Measurements from ENCODE around the gene CERKL.

The CERKL gene

GRCh38 chr2:181573140-181573736, 83.7 kb downstream of the CERKL start:
- DNase-seq: no peak

DNA sequence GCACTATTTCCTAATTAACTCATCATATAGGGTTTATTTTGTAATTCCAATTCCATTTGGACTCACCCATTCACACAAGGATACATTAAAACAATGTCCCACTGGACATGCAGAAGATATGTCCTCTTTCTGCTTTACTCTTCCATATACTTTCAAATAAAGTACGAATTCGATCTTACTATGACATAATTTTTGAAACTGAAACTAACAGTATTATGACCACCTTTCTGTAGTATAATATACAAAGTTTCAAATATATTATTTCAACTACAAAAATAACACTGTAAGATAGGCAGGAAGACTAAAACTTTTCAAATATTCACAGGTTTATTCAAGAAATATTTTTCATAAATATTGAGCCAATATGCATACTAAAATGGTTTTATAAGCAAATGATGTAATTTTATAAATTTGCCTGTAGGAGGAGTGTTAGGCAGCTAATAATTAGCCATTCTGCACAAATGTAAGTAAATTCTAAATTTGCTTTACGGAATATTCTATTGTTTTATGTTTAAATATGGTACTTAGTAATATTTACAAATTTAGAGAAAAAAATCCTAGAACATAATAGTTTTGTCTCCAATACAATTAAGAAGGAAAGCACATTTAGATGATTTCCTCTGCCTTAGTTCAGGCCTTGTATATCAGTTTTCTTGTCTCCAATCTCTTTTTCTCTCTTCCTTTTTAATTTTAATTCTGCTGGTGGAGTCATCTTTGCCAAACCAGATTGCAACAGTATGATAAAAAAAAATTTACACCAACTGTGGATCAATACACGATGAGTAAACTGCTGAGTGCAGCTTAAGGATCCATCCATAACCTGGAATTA, 85.9 kb downstream of the CERKL start:
- no peak for DNase-seq

GRCh38 chr2:181570059-181570458, 86.8 kb downstream of the CERKL start:
- no peak for DNase-seq

- DNase-seq: no peak
Measured at GRCh38 chr2:181566334-181567032, 90.4 kb downstream of the CERKL start.

DNA sequence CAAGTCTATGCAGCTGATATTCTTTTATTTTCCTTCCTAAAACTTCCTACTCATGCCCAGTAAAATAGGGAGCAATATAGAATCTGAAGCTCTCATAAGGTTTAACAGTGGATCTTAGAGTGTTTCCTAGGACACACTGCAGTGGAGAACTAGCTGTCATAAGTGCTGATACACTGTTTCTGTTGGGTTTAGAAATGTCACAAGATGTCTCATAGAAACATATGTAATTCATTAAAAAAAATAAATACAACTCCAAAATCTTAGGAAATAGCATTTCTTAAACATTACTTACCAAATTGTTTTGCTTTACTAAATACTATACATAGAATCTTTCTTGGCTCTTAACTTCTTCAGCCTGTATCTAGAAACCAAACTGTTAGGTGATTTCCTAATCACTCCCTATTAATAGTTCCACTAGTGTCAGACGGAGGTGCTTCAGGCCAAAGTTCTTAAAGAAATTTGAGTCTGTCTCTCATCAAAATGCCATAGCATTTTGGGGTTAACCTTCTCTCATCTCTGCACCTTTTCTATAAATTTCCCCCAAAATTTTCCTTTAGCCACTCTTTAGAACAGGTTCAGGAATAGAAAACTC, 93.7 kb downstream of the CERKL start:
- DNase-seq: no peak

GRCh38 chr2:181558371-181558770, 98.5 kb downstream of the CERKL start:
- DNase-seq: no peak

GRCh38 chr2:181554061-181554830, 102.7 kb downstream of the CERKL start:
- DNase-seq: no peak

DNA sequence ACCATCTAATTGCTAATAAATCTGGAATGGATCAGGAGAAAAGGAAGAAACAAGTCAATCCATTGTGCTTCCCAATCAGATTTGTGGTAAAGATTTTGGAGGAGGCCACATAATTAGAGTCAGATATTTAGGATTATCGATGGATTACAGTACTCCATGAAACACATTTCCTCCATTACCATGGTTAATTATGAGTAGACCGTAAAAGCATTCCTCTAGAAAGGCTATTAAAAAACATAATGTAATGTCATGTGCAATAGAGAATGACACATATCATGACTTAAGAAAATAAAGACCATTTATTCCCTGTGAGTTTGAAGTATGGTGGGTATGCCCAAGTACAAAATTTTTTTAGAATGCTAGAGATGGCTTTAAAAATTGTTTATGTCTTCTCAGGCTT, 103.7 kb downstream of the CERKL start:
- no peak for DNase-seq

- no peak for DNase-seq
Measured at GRCh38 chr2:181552808-181553207, 104.1 kb downstream of the CERKL start.

DNA sequence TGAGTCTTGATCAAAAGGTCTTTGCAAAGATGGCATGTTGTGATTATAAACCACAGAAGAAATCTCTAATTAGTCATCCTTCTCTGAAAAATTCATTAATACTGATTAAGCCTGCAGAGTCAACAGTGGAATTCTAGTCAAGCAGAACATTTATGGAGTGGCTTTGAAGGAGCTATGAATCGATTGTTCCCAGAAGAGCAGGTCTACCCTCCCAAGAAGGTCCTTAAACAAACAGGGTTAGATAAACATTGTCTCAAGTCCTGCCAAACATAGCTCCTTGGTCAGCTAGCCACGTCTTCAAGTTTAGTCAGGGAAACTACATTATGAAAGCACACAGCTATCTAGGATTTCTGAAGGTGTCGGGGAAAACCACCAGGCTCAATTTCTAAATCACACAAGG, 110.8 kb downstream of the CERKL start:
- DNase-seq: no peak

DNA sequence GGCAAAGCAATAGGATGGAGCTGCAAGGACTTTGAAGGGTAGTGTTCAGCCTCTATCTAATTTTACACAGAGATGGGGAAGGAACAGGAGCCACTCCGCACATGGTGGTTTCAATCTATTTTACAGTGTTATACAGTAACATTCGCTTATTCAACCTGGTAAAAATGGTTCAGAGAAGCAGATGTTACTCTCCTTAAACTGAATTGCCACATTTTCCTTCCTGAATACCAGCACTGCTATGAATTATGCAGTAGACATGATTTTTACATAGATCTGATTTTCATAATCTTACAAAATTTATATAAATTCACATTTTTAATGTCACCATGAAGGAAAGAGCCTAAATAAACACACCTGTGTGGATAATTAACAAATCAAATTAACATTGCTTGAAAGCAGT, 114.7 kb downstream of the CERKL start:
- DNase-seq: no peak

- no peak for DNase-seq
Measured at GRCh38 chr2:181540421-181540820, 116.5 kb downstream of the CERKL start.

GRCh38 chr2:181536730-181537129, 120.2 kb downstream of the CERKL start:
- DNase-seq: no peak

GRCh38 chr2:181528441-181528840, 128.5 kb downstream of the CERKL start:
- DNase-seq: no peak

DNA sequence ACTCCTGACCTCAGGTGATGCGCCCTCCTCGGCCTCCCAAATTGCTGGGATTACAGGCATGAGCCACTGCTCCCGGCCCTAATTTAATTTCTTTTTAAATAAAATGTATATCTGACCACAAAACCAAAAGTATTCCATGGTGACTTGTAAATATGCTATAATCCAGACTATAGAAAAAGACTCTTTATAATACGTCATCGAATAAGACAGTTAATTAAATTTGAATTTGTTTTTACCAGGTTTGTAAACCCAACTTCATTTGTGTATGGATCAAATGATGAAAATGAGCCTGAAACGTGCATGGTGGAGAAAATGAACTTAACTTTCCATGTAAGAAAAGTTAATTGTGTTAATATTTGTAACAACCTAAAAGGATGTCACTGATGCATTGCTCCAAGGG, 129.8 kb downstream of the CERKL start:
- DNase-seq: no peak

DNA sequence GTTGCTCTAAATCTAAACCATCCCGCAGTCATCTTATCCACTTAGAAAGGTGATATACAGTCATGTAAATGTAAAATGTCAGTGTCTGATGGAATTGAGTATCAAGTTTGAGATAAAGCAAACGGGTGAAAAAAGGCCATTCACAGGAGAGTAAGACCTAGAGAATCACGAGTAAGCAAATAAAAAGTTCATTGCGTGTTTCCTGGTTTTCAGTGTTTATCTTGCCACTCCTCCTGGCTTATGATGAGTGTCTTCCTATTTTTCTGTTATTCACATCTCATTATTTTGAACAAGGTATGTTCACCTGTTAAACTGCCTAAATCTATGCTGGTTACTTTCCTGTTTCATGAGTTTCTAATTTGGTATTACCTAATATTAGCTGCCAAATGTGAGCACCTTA, 130.9 kb downstream of the CERKL start:
- DNase-seq: no peak

DNA sequence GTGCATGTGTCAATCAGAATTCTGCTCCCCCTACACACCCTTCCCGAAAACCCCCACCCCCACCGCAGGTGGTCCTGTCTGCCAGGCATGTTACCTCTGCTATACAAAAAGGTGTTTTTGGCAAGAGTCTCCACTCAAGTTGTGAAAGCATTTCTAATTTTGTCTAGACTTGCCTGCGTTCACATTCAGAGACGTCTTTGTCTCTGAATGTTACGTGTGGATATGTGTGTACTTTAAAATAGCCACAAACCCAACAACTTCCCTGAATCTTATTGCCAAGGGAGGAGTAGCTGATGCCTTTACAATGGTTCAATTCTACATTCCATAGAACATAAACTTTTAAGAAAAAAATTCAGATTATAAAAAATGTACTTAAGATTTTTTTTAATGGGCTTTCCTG, 133.1 kb downstream of the CERKL start:
- no peak for DNase-seq

GRCh38 chr2:181520253-181520652, 136.7 kb downstream of the CERKL start:
- no peak for DNase-seq

DNA sequence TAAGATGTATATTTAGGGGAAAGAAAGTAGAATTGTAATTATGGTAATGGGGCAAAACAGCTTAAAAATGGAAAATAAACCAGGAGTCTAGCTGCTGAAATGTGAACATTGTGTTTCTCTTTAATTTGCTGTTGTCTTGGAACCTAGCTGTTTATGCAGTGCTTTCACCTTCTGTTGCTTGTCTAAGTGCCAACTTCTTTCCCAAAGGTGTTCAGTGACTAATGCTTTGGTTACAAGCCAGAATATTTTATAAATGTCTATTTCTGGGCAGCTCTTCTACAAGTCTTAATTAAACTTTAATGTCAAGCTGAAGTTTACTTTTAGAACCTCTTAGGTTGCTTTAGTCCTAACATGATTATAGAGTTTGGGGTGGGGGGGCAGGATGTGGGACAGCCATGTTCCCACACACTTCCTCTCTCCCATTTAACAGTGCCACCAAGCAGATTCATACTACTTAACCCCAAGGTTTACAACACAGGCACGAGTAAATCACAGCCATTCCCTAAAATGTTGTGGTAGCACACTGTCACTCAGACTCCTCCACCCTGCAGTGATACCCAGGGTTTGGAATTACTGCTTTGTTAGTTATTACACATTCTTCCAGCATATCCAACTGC, 139.1 kb downstream of the CERKL start:
- DNase-seq: no peak

DNA sequence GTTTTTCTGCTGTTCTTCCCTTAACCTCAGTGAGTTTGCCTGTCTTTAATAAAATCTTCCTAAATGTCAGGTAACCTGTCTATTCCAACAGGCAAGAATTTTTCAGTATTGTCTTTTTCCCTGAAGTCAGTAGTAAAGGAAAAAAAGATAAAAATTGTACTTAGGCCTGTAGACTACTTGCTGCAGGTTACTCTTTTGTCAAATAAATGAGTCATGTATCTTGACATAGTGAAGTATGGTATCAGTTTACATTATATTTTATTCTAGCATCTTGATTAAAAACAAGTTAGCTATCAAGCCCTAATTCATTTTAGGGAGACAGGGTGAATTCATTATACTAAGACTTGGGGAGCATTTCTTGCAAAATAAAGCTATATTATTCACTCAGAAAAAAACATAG, 139.9 kb downstream of the CERKL start:
- no peak for DNase-seq

DNA sequence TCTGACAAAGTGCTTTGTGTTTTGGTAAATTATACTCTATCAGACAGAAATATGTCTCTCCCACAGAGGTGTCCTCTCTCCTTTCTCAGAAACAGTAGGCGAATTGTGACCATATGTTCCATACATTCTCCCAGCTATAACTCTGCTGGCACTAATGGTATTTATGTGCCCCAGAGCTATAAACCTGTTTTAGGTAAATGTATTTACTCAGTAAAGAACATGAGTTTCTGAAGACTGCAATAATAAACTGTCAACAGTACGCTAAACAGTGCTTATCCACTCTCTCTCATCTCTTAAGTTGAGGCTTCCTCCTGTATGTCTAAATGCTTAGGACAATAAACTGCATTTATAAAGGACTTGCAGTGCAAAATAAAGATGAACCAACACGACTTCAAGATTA, 141.2 kb downstream of the CERKL start:
- DNase-seq: no peak

DNA sequence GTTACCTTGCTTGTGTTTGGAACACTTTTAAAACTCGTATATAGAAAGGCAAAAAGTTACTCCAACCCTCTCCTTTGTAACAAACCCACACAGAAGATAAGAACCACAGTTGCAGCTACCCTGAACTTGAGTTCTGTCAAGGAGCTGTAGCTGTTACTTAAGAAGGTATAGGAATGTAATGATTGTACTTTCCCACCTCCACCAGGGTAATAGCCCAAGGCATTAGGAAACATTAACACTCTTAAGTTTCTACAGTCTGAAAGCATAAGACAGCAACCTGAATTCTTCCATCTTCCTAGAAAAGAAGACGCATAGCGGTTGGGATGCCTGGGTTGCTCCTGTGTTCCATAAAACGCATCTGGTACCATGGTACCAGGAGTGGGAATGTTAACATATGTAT, 156.7 kb downstream of the CERKL start:
- DNase-seq: no peak

Data from activated T-cell treated with anti-CD3 and anti-CD28 coated beads, Interleukin-2, amount 50 U/mL, for 48 hours (primary cell).